Activated T-cell treated with anti-CD3 and anti-CD28 coated beads, Interleukin-2, amount 50 U/mL, for 24 hours (primary cell): Measurements from ENCODE around the gene SLCO1A2.

Experiments used
- DNase-seq: peaks from one replicate; pipeline ENCODE4 v3.0.0-alpha.2; 2020
- H3K27ac Mint-ChIP-seq: 2 replicates; pipeline ENCODE4 v1.8.0; 2020; ENCODE audit warnings: mild to moderate bottlenecking, mixed read lengths
- H3K27me3 Mint-ChIP-seq: 2 replicates; pipeline ENCODE4 v1.8.0; 2020; ENCODE audit warnings: mixed read lengths
- H3K36me3 Mint-ChIP-seq: 2 replicates; pipeline ENCODE4 v1.8.0; 2020; ENCODE audit warnings: low read depth, mixed read lengths
- H3K4me1 Mint-ChIP-seq: 2 replicates; pipeline ENCODE4 v1.8.0; 2020; ENCODE audit warnings: low read depth, mixed read lengths
- H3K4me3 Mint-ChIP-seq: 2 replicates; pipeline ENCODE4 v1.8.0; 2020; ENCODE audit warnings: mild to moderate bottlenecking, moderate library complexity, mixed read lengths
- H3K9me3 Mint-ChIP-seq: 2 replicates; pipeline ENCODE4 v1.8.0; 2020; ENCODE audit warnings: mixed read lengths

SLCO1A2 gene

DNA sequence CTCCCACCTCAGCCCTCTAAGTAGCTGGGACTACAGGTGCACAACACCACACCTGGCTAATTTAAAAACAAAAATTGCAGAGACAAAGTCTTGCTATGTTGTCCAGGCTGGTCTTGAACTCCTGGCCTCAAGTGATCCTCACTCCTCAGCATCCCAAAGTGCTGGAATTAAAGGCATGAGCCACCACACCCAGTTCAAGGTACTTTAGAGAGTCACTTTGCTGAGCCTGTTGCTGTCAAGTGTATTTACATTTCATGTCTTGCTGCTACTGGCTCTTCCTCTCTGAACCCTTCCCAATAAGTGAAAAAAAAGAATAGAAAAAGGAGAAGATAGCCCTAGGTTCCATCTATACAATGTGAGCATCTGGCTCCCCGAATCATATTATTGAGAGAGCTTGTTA is 38.4 kb downstream of the SLCO1A2 start:
- no peaks in the 10 kb centered on the region for H3K9me3 Mint-ChIP-seq
- H3K4me1 Mint-ChIP-seq, result peaks cover 8% of the 10 kb centered on the region
- no peak for DNase-seq
- no peak overlapping the region for H3K27ac Mint-ChIP-seq
- H3K27me3 Mint-ChIP-seq, result peaks cover 12% of the 10 kb centered on the region
- no peak overlapping the region for H3K4me3 Mint-ChIP-seq
- H3K36me3 Mint-ChIP-seq, result no peaks in the 10 kb centered on the region

DNA sequence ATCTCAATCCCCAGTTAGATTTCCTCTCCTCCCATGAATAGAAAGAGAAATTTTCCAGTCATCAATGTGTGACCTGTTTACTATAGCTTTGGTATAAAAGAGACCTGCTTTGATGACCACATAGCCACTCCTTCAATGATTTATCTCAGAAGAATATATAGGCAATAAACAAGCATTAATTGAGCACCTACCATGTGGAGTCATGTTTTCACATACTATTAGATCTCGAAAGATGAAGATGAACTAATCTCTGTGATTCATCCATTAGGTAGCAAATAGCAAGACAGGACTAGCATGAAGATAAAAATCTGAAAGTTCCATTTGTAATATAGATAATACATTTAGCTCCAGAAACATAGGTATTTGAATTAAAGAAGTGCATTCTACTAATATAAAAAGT is 40.5 kb downstream of the SLCO1A2 start:
- Mint-ChIP-seq H3K36me3 (no peaks in the 10 kb centered on the region), H3K4me3 (no peak overlapping the region), H3K27me3 (peaks cover 12% of the 10 kb centered on the region), H3K9me3 (no peaks in the 10 kb centered on the region), H3K27ac (no peak overlapping the region), H3K4me1 (peaks cover 8% of the 10 kb centered on the region)
- no peak for DNase-seq

DNA sequence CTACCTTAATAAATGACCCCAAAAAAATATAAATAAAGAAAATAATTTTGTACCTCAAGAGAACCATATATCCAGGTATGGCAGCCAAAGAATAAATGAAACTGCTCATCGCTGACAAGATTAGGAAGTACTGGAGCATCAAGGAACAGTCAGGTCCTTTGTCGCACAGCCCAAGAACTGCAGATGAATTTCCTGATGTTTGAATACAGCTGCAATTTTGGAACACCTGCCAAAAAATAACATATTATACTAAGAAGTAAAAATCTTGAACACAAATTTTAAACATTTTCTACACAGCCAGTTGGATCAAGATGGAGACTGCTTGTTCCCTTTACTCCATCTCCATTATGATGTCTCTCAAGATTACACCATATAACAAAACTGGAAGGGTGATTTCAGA is 42.6 kb downstream of the SLCO1A2 start:
- Mint-ChIP-seq H3K9me3 (no peaks in the 10 kb centered on the region), H3K4me3 (no peak overlapping the region), H3K36me3 (no peaks in the 10 kb centered on the region), H3K27me3 (peaks cover 12% of the 10 kb centered on the region), H3K4me1 (peaks cover 5% of the 10 kb centered on the region), H3K27ac (no peak overlapping the region)
- no peak for DNase-seq

DNA sequence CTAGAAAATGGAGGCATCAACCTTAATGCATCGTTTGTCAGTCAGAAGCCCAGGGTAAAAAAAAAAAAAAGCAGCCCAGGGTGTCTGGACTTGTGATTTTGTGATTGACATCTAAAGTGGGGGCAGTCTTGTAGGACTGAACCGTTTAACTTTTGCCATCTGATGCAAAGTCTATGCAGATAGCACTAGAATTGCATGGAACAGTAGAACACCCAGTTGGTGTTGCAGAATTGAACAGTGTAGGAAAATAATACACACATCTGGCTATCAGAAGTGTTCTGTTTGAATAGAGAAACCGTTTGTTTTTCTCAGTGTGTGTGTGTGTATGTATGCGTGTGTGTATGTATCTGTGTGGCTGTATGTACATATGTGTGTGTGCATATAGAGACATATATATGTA is 45.0 kb downstream of the SLCO1A2 start:
- peaks cover 3% of the 10 kb centered on the region for H3K27me3 Mint-ChIP-seq
- no peak overlapping the region for H3K27ac Mint-ChIP-seq
- no peak for DNase-seq
- no peaks in the 10 kb centered on the region for H3K36me3 Mint-ChIP-seq
- no peaks in the 10 kb centered on the region for H3K4me1 Mint-ChIP-seq
- no peak overlapping the region for H3K4me3 Mint-ChIP-seq
- H3K9me3 Mint-ChIP-seq, result no peaks in the 10 kb centered on the region

DNA sequence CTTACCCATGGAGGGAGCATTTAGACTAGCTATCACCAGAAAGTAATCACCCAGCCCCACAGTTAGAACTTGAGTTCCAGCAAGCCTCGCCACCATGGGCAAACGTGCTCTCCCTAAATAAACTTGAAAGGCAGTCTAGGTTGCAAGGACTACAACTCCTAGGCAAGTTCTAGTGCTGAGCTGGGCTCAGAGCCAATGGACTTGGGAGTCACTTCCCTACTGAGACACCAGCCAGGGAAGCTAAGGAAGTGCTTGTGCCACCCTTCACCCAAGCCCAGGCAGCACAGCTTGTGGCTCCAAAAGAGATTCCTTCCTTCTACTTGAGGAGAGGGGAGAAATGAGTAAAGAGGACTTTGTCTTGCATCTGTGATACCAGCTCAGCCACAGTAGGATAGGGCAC is 57.9 kb downstream of the SLCO1A2 start:
- no peaks in the 10 kb centered on the region for H3K9me3 Mint-ChIP-seq
- H3K27me3 Mint-ChIP-seq, result peaks cover 39% of the 10 kb centered on the region
- H3K27ac Mint-ChIP-seq, result no peak overlapping the region
- no peaks in the 10 kb centered on the region for H3K4me1 Mint-ChIP-seq
- no peak overlapping the region for H3K4me3 Mint-ChIP-seq
- no peak for DNase-seq
- no peaks in the 10 kb centered on the region for H3K36me3 Mint-ChIP-seq

DNA sequence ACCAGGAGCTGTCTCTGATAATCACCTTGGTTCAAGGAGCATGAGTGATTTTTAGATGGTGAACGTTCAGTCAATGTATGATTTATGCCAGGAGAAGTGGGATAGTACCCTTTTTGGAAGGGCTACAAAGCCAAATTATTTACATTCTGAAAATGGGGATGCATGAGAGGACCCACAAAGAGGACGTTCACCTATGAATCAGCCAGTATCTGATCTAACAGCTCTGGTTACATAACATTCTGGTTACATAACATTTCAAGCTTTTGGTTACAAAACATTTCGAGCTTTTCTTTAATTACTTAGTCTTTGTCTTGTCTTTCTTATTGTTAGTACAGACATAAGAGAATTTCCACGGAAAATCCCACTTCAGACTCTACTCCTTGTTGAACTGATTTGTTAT is 68.8 kb downstream of the SLCO1A2 start:
- Mint-ChIP-seq H3K4me1 (no peaks in the 10 kb centered on the region), H3K27ac (no peak overlapping the region), H3K36me3 (no peaks in the 10 kb centered on the region), H3K27me3 (peaks cover 10% of the 10 kb centered on the region), H3K9me3 (no peaks in the 10 kb centered on the region), H3K4me3 (no peak overlapping the region)
- DNase-seq, result no peak

DNA sequence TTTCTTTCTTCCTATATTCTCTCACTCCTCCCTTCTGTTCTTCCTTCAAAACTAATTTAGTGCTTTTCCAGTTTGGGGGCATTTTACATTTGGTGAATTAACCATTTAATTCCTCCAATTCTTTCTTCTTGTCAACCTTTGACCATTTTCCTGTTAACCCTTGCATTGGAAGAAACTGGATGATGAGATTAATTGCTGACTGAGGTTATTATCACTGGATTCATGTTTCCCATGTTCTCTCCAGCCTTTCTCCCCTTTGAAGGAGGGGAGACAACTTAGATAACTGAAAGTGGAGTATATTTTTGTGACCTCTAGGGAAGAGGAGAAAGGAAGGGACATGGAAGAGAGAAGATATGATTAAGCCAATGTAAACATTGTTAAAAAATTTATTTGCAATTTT is 70.5 kb downstream of the SLCO1A2 start:
- Mint-ChIP-seq H3K27ac (no peak overlapping the region), H3K4me1 (no peaks in the 10 kb centered on the region), H3K9me3 (no peaks in the 10 kb centered on the region), H3K4me3 (no peak overlapping the region), H3K36me3 (no peaks in the 10 kb centered on the region), H3K27me3 (peaks cover 10% of the 10 kb centered on the region)
- no peak for DNase-seq

DNA sequence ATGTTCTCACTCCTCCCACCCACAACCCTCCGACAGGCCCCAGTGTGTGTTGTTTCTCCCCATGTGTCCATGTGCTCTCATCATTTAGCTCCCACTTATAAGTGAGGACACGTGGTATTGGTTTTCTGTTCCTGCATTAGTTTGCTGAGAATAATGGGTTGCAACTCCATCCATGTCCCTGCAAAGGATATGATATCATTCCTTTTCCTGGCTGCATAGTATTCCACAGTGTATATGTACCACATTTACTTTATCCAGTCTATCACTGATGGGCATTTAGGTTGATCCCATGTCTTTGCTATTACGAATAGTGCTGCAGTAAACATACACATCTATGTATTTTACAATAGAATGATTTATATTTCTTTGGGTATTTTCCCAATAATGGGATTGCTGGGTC is 77.5 kb downstream of the SLCO1A2 start:
- H3K36me3 Mint-ChIP-seq, result no peaks in the 10 kb centered on the region
- no peak for DNase-seq
- no peak overlapping the region for H3K4me3 Mint-ChIP-seq
- H3K27me3 Mint-ChIP-seq, result peaks cover 4% of the 10 kb centered on the region
- no peaks in the 10 kb centered on the region for H3K4me1 Mint-ChIP-seq
- no peak overlapping the region for H3K27ac Mint-ChIP-seq
- peaks cover 8% of the 10 kb centered on the region for H3K9me3 Mint-ChIP-seq

DNA sequence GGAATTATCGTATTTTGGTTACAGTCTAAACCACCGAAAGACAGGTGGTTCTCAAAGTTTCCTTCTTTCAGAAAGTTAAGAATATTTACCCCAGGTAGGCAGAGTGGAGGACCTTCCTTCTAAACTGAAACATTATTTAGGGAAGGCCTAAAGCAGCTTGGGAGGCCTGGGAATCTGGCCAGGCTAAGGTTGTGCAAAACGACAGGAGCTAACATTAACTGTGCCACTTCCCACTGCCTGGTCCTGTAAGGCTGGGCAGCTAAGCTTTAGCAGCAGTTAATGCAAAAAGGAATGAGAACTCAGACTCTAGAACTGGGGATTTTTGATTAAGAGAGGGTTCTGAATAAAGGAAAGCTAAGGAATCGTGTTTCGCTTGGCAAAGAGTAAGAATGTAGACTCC is 82.6 kb downstream of the SLCO1A2 start:
- Mint-ChIP-seq H3K9me3 (peaks cover under 1% of the 10 kb centered on the region), H3K4me1 (no peaks in the 10 kb centered on the region), H3K36me3 (no peaks in the 10 kb centered on the region), H3K27ac (no peak overlapping the region), H3K27me3 (peaks cover 3% of the 10 kb centered on the region), H3K4me3 (no peak overlapping the region)
- no peak for DNase-seq

DNA sequence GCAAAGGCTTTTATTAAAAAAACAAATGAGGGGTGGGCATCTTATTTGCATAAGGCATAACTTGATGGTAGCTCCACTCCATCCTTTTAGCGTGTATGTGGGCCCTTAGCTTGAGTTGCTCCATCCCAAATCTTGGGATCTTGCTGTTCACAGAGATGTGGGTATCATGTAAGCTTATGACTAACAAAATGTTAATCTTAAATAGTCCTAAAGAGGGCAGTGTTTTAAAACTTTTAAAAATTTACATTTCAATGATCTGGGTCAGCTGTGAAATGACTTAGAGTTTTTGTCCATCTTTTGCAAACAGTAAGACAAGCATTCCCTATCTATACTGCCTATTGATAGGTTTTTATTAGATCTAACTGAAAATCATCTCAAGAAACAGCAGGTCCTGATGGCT is 86.0 kb downstream of the SLCO1A2 start:
- Mint-ChIP-seq H3K27me3 (peaks cover 3% of the 10 kb centered on the region), H3K27ac (no peak overlapping the region), H3K36me3 (no peaks in the 10 kb centered on the region), H3K9me3 (no peaks in the 10 kb centered on the region), H3K4me3 (no peak overlapping the region), H3K4me1 (no peaks in the 10 kb centered on the region)
- no peak for DNase-seq

DNA sequence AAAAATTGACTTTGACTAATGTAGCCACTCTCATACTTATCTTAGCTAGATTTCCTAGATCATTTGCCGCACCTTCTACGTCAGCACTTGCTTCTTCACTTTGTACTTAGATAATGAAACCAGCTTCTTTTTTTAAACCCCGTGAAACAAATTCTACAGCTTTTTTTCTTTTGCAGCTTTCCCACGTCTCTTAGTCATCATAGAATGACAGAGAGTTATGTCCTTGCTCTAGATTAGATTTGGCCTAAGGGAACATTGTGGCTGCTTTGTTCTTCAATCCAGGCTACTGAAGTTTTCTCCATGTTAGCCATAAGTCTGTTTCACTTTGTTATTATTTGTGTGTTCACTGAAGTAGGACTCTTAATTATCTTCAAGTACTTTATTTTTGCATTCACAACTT is 94.9 kb downstream of the SLCO1A2 start:
- Mint-ChIP-seq H3K4me3 (no peak overlapping the region), H3K27ac (no peak overlapping the region), H3K9me3 (no peaks in the 10 kb centered on the region), H3K36me3 (no peaks in the 10 kb centered on the region), H3K4me1 (no peaks in the 10 kb centered on the region), H3K27me3 (peaks cover 9% of the 10 kb centered on the region)
- no peak for DNase-seq

DNA sequence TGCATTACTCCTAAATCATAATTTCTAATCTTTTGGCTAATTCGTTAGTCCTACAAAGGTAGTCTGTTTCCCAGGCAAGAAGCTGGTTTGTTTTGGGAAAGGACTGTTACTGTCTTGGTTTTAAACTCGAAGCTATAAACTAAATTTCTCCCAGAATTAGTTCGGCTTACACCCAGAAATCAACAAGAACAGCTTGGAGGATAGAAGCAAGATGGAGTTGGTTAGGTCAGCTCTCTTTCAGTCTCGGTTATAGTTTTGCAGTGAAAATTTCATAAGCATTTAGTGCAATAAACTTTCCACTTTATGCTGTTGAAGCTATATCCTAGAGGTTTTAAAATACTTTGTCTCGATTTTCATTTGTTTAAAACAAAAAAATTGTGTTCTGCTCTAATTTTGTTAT is 100.3 kb downstream of the SLCO1A2 start:
- Mint-ChIP-seq H3K4me1 (no peaks in the 10 kb centered on the region), H3K27me3 (no peaks in the 10 kb centered on the region), H3K4me3 (no peak overlapping the region), H3K27ac (no peak overlapping the region), H3K9me3 (peaks cover 5% of the 10 kb centered on the region), H3K36me3 (no peaks in the 10 kb centered on the region)
- no peak for DNase-seq

DNA sequence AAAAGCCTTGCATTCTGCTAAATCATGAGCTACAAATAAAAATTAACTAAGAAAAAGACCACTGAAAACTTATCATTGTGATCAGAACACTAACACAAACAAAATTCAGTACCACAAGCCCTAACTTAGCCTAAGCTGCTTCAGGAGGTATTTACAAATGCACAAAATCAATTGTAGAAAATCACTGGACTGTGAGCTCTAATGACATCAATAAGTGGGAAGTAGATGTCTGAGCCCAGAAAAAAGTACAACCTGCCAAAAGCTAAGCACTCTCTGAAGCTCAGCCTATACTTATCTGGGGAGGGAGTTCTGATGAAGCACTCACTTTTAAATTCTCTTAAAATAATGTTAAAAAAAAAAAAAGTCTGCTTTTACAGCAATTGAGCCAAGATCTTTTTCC is 110.8 kb downstream of the SLCO1A2 start:
- H3K4me1 Mint-ChIP-seq, result no peaks in the 10 kb centered on the region
- H3K4me3 Mint-ChIP-seq, result no peak overlapping the region
- H3K27ac Mint-ChIP-seq, result no peak overlapping the region
- no peaks in the 10 kb centered on the region for H3K36me3 Mint-ChIP-seq
- H3K27me3 Mint-ChIP-seq, result peaks cover 2% of the 10 kb centered on the region
- no peaks in the 10 kb centered on the region for H3K9me3 Mint-ChIP-seq
- DNase-seq, result no peak

DNA sequence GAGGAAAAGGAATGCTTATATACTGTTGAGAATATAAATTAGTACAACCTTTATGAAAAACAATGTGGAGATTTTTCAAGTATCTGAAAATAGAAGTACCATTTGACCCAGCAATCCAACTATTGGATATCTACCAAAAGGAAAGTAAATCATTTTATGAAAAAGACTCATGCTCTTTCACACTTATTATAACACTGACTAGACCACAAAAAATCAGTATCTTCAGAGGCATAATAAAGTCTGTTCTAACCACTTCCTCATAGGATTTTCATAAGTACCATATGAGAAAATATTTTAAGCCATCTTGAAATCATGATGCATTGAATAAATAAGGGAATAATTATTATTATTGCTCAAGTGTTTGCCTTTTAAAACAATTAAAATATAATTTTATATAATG is 112.9 kb downstream of the SLCO1A2 start:
- no peaks in the 10 kb centered on the region for H3K9me3 Mint-ChIP-seq
- no peaks in the 10 kb centered on the region for H3K36me3 Mint-ChIP-seq
- no peak for DNase-seq
- H3K27ac Mint-ChIP-seq, result no peak overlapping the region
- peaks cover 2% of the 10 kb centered on the region for H3K27me3 Mint-ChIP-seq
- no peak overlapping the region for H3K4me3 Mint-ChIP-seq
- no peaks in the 10 kb centered on the region for H3K4me1 Mint-ChIP-seq

DNA sequence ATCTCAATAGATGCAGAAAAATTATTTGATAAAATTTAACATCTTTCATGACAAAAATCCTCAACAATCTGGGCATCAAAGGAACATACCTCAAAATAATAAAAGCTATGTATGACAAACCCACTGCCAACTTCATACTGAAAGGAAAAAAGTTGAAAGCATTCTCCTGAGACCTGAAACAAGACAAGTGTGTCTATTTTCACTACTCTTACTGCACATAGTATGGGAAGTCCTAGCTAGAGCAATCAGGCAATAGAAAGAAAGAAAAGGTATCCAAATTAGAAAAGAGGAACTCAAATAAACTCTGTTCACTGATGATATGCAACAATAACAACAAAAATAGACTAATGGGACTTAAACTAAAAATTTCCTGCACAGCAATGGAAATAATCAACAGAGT is 113.6 kb downstream of the SLCO1A2 start:
- H3K9me3 Mint-ChIP-seq, result no peaks in the 10 kb centered on the region
- no peaks in the 10 kb centered on the region for H3K36me3 Mint-ChIP-seq
- DNase-seq, result no peak
- peaks cover 2% of the 10 kb centered on the region for H3K27me3 Mint-ChIP-seq
- no peak overlapping the region for H3K27ac Mint-ChIP-seq
- no peaks in the 10 kb centered on the region for H3K4me1 Mint-ChIP-seq
- no peak overlapping the region for H3K4me3 Mint-ChIP-seq

DNA sequence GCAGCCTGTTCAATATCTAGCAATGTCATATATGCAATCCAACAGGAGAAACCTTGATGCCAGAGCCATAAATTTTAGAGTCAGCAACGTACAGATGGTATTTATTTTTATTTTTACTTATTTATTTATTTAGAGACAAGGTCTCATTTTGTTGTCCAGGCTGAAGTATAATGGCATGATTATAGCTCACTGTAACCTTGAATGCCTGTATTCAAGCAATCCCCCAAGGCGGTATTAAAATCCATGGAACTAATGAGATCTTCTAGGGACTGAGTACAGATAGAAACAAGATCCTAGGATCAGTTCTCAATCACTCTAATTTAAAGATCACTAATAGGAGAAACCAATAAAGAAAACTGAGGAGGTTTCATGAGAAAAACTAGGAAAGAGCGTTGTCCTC is 114.5 kb downstream of the SLCO1A2 start:
- no peaks in the 10 kb centered on the region for H3K9me3 Mint-ChIP-seq
- H3K4me3 Mint-ChIP-seq, result no peak overlapping the region
- H3K27ac Mint-ChIP-seq, result no peak overlapping the region
- H3K4me1 Mint-ChIP-seq, result no peaks in the 10 kb centered on the region
- no peaks in the 10 kb centered on the region for H3K36me3 Mint-ChIP-seq
- peaks cover 2% of the 10 kb centered on the region for H3K27me3 Mint-ChIP-seq
- DNase-seq, result no peak
